Stimulated activated CD8-positive, alpha-beta memory T cell treated with anti-CD3 and anti-CD28 coated beads, Interleukin-2, amount 100 ng/mL, for 1 hour (primary cell): ENCODE results near the gene KCNJ4.
"Not testable (repeated sequence)": the region's sequence is repeated elsewhere in the genome, so short reads cannot be mapped to it uniquely, and the experiment has no call there.

ENCODE experiments used
- DNase-seq, 2 donors: peaks; one replicate each; pipeline ENCODE4 v3.0.0-alpha.2; 2020; ENCODE audit warnings: low read depth in 2 of 2

Gene KCNJ4

GRCh38 chr22:38470179-38470578, 15.2 kb upstream of the KCNJ4 start:
- DNase-seq: not testable (repeated sequence)

- DNase-seq: no peak
These were observed 14.3 kb upstream of the KCNJ4 start for GRCh38 chr22:38469306-38469781.

DNA sequence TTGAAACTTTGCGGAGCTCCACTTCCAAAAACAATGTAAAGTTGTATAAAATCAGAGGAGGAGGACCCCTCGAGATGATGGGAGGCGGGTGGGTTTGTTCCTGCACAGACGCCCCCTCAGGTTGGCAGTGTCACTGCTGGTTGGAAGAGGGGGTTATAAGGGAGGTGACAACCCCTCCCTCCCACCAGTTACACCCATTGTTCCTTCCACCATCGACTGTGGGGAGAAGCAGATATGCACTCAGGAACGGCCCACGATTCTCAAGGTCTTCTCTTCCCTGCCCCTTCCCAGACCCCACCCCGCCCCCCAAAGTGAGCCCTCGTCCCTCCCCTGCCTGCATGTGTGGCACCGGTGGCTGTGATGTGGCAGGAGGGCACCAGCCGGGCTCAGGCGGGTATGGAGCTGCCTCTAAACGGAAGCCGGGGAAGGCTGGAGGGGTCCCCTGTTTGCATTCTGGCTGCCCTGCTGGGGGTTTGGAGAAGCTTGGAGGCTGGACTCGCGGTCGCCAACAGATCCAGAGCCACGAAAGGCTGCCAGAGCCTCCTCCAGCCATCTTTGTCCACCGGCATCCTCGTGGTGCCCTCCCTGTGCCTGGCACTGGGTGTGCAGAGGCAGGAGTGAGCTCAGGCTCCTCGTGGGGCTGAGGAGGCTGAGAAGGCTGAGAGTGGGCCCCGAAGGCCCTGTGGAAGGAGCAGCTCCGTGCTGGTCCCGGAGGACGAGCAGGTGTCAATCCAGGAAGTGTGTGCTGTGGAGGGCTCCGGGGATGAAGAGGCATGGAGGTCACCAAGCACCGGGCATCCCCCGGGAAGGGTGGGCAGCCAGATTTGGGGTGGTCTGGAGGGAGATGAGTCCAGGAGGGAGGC, 13.7 kb upstream of the KCNJ4 start:
- DNase-seq: no peak

DNA sequence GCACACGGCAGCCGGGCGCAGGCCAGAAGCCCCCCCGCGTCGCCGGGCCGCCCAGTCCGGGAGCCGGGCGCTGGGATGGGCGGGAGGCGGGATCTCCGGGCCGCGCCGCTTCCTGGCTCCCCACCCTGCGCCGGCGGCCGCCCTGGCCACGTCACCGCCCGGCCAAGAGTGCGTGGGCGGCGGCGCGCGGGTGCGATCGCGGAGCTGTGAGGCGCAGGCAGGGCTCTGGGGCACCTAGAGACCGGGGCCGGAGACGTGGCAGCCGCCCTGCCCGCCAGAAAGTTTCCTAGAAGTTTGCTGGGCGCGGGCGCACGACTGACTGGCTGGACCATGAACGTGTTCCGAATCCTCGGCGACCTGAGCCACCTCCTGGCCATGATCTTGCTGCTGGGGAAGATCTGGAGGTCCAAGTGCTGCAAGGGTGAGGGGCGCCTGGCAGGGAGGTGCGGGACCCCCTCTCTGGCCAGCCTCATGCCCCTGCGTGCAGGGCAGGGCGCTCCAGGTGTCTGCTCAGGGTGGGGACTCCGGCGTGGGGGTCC, 13.0 kb upstream of the KCNJ4 start, which contains the start of gene KDELR3:
TSS of gene KDELR3 (plus strand) at position 193 of the 539 bp plus-strand sequence. CDS start at position 331, 138 bp downstream.
- DNase-seq: peak in 1 of 2 donors; percentile 13

DNA sequence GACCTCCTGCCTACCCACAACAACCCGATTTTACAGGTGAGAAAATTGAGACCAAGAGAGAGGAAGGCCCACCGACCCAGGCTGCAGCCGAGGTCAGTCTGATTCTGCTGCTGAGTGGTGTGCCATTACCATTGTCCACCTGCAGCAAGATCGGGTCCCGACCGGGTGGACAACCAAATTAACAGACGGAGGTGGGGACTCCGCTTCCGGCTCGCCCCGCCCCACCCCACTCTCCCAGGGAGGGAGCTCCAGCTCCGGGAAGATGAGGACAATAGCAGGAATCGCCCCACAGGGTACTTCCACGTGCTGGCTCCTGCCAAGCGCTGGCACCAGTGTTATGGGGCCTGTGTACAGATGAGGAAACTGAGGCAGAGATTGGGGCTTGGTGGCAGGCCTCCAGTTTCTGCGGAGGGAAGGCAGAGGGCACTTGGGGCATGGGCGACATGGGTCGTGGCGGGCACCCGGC, 12.5 kb upstream of the KCNJ4 start:
- no peak for DNase-seq

- no peak for DNase-seq
These were observed 10.9 kb upstream of the KCNJ4 start for GRCh38 chr22:38465673-38466490.

DNA sequence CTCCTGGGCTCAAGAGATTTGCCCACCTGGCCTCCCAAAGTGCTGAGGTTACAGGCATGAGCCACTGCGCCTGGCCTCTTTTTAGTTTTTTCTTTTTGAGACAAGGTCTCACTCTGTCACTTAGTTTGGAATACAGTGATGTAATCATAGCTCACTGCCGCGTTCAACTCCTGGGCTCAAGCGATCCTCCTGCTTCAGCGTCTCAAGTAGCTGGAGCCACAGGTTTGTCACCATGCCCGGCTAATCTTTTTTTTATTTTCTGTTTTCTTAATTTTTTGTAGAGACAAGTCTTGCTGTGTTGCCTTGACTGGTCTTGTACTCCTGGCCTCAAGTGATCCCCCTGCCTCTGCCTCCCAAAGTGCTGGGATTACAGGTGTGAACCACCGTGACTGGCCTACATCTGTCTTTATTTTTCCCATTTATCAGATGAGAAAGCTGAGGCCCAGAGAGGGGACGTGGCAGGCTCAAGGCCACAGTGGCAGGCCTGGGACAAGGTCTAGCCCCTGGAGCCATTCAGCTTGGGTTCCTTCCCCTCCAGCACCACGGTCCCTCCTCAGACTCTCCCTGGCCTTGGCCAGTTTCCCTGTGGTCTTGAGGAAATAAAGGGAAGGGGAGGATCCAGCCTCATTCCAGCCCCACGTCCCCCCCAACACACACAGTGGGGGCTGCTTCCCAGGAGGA, 10.1 kb upstream of the KCNJ4 start:
- DNase-seq: no peak

GRCh38 chr22:38462960-38463784, 8.2 kb upstream of the KCNJ4 start:
- DNase-seq: no peak

DNA sequence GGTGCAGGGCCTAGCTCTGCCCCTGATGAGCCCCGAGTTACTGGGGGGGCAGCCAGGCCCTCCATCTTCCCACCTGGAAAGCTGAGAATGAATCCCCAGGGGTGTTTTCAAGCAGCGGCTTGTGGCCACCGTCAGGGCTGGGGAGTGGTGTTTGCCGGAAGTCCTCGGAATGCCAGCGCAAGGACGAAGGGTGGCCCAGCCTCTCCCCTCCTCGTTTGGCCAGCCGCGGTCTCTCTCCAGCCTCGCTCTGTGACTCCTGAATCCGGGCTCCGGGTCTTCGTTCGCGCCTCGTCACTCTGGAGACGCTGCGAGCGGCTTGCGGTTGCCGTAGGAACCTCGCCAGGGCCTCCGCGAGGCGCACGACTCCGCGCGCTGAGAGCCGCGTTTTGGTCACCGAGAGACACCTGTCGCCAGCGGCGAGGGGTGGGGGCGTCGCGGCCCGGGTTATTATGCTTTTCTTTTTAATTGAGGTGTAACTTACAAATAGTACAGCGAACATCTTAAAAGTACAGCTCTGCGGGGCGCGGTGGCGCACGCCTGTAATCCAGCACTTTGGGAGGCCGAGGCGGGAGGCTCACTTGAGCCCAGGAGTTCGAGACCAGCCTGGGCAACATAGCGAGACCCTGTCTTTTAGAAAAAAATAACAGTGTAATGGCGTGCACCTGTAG, 6.5 kb upstream of the KCNJ4 start:
- peak in 1 of 2 donors; percentile 14 for DNase-seq

DNA sequence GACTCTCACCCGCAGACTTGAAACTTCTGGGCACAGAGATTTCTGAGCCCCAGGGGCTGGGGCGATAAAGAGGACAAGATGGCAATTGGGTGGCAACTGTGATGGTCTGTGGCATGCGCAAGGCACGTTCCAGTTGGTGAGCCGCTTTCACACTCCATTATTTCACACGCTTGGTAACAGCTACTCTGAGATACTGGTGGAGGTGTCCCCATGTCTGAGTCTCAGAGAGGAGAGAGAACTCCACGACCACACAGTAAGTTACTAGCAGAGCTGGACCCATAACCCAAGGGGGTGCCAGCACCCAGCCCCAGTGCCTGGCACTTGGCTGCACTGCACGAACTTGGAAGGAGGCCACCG, 6.0 kb upstream of the KCNJ4 start:
- DNase-seq: no peak

DNA sequence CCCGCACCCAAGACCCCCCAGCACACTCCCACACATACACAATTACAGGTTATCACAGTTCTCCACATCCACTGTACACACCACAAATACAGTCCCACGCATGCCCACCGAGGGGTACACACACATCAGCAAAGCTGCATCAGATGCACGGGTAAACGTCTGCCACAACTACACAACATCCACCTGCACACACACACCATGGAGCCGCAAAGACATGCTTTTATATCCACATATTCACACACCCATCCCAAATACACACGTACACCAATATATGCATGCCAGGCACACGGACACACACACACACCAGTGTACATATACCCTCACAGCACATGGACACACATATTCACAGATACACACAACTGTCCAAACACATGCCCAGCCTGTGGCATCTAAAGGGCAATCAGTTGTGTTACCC, 5.4 kb upstream of the KCNJ4 start:
- no peak for DNase-seq

DNA sequence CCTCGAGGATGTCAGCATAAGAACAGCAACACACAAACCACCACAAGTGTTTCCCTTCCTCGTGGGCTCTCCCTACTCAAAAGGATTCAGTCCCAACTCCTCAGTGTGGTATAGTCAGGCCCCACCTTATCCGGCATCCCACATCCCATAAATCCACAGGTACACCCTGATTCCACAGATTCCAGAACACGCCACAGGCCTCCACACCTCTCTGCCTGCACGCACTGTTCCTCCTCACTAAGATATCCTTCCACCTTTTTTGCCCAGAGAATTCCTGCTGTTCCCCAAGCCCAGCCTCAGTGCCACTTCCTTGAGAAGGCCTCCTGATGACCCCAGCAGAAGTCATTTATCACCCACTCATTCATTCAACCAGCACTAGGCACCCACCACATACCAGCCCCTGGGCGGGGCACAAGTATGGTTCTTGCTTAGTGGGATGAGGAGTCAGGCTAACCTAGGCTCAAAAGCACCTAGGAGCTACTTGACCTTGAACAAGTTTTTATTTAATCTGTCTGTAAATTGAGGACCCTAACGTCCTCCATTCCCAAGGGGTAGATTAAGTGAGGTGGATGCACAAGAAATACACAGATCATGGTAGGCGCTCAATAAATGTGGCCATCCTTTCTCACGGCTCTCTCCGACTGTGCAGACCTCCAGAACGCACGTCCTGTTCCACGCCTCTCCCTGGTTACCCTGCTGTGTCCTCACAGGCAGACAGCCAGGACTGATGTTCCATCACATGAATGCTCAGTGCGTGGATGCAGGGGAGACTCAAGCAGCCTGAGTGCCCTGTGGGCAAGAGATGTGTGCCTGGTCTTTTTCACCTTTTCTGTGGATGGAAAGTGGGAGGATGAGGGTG, 2.1 kb upstream of the KCNJ4 start:
- DNase-seq: no peak

GRCh38 chr22:38456272-38456835, 1.4 kb upstream of the KCNJ4 start:
- DNase-seq: no peak

- DNase-seq: no peak
These were observed 702 bp upstream of the KCNJ4 start for GRCh38 chr22:38455530-38456271.

DNA sequence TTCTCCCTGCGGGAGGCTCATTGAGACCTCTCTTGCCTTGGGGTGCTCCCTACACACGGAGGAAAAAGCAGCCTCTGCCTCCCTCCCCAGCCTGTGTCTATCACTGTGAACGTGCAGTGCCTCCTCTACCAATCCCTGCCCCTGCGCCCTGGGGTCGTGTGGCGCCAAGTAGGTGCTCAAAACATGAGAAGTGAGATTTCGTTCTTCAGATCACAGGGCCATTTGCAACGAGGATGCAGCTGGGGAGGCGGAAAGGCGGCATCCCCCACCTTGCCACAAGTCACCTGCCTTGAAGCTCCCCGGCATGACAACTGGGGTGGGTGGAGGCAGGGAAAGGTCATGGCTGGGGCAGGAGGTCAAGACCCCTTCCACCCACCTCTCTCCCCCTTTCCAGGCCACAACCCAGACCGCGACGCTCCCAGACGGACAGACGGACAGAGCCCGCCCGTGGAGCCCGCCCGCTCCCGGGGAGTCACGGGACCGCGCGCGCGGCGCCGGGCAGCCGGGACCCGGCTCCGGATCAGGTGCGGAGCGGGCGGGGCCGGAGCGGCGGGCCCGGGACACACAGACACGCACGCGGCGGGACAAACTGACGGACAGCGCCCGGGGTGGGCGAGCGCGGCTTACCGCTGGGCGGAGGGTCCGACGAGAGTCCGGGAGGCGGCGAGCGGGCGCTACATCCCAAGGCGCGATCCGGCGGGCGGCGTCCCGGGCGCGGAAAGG, 485 bp downstream of the KCNJ4 start:
- DNase-seq: no peak

GRCh38 chr22:38453996-38454352, 1.0 kb downstream of the KCNJ4 start:
- no peak for DNase-seq

GRCh38 chr22:38453066-38453672, 1.8 kb downstream of the KCNJ4 start:
- DNase-seq: no peak
